PC-3 (cell line): ENCODE measurements around the gene PLA2G4A.

Experiments
- EZH2 ChIP-seq: fragments of 300-600 bp; sonication (generic); IDR thresholded peaks from one replicate; pipeline ENCODE4 v1.6.1; 2017; ENCODE audit warnings: antibody characterized with exemption, mild to moderate bottlenecking, low read length; ENCODE audit not compliant: unreplicated experiment
- EZH2phosphoT487 ChIP-seq: fragments of 300-600 bp; sonication (generic); IDR thresholded peaks from 2 replicates; pipeline ENCODE4 v1.6.1; 2018; ENCODE audit warnings: mild to moderate bottlenecking, antibody characterized with exemption, low read length, borderline replicate concordance
- TF ChIP-seq, protein P1 (sequence below): fragments of 300-600 bp; sonication (generic); conservative IDR thresholded peaks from 2 replicates; pipeline ENCODE4 v1.5.1; 2017; ENCODE audit warnings: antibody characterized with exemption, low read depth, mild to moderate bottlenecking, low read length

DNA sequence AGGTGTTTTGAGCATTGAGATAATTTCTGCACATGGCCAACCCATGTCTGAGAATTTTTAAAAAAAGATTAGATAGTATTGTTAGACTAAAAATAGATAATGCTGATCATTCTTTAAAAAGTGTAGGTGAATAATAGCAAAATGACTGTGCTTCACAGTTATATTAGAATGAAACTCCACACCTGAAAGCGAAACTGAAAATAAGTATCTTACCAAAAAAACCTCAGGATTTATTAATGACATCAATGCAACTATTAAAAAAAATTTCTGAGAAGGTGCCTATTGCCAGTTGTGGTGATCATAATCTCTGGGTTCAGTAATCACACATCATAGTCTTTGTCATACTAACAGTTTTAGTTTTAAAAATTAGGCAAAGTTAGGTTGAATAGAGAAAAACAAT is 36.5 kb downstream of the PLA2G4A start:
- TF ChIP-seq EZH2, result no peak
- TF ChIP-seq, protein P1, sequence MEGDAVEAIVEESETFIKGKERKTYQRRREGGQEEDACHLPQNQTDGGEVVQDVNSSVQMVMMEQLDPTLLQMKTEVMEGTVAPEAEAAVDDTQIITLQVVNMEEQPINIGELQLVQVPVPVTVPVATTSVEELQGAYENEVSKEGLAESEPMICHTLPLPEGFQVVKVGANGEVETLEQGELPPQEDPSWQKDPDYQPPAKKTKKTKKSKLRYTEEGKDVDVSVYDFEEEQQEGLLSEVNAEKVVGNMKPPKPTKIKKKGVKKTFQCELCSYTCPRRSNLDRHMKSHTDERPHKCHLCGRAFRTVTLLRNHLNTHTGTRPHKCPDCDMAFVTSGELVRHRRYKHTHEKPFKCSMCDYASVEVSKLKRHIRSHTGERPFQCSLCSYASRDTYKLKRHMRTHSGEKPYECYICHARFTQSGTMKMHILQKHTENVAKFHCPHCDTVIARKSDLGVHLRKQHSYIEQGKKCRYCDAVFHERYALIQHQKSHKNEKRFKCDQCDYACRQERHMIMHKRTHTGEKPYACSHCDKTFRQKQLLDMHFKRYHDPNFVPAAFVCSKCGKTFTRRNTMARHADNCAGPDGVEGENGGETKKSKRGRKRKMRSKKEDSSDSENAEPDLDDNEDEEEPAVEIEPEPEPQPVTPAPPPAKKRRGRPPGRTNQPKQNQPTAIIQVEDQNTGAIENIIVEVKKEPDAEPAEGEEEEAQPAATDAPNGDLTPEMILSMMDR, result no peak
- no peak for TF ChIP-seq EZH2phosphoT487
